ENCODE results near the gene PDE11A.
A peak's percentile ranks its signal among the peaks of the same experiment; 100 is the strongest.

PDE11A gene

GRCh38 chr2:177639262-177639914 lies 433.2 kb downstream of the PDE11A start:
- Mint-ChIP-seq H3K36me3 (peaks cover 3% of the 10 kb centered on the region), H3K27ac (no peak overlapping the region), H3K9me3 (ENCODE audit: low read depth) (no peaks in the 10 kb centered on the region), H3K4me1 (ENCODE audit: low read depth) (no peaks in the 10 kb centered on the region), H3K27me3 (peaks cover 7% of the 10 kb centered on the region), H3K4me3 (no peak overlapping the region)

GRCh38 chr2:177638507-177638906 lies 434.1 kb downstream of the PDE11A start:
- H3K27ac Mint-ChIP-seq, result no peak overlapping the region

GRCh38 chr2:177636672-177637071 lies 435.9 kb downstream of the PDE11A start:
- Mint-ChIP-seq H3K9me3 (ENCODE audit: low read depth) (no peaks in the 10 kb centered on the region), H3K27me3 (peaks cover 6% of the 10 kb centered on the region), H3K27ac (no peak overlapping the region)

More at GRCh38 chr2:177638507-177638906, 434.1 kb downstream of the PDE11A start:
- Mint-ChIP-seq H3K4me1 (ENCODE audit: low read depth) (no peaks in the 10 kb centered on the region), H3K27me3 (peaks cover 7% of the 10 kb centered on the region), H3K36me3 (peaks cover 3% of the 10 kb centered on the region), H3K4me3 (no peak overlapping the region), H3K9me3 (ENCODE audit: low read depth) (no peaks in the 10 kb centered on the region)

GRCh38 chr2:177635696-177636095 lies 436.9 kb downstream of the PDE11A start:
- no peaks in the 10 kb centered on the region for H3K9me3 Mint-ChIP-seq (ENCODE audit: low read depth)
- H3K36me3 Mint-ChIP-seq, result no peaks in the 10 kb centered on the region
- H3K27ac Mint-ChIP-seq, result no peak overlapping the region
- peaks cover 4% of the 10 kb centered on the region for H3K27me3 Mint-ChIP-seq
- H3K4me3 Mint-ChIP-seq, result no peak overlapping the region
- H3K4me1 Mint-ChIP-seq (ENCODE audit: low read depth), result no peaks in the 10 kb centered on the region

More at GRCh38 chr2:177636672-177637071, 435.9 kb downstream of the PDE11A start:
- Mint-ChIP-seq H3K36me3 (peaks cover 3% of the 10 kb centered on the region), H3K4me1 (ENCODE audit: low read depth) (no peaks in the 10 kb centered on the region), H3K4me3 (no peak overlapping the region)

- Mint-ChIP-seq H3K9me3 (ENCODE audit: low read depth) (no peaks in the 10 kb centered on the region), H3K36me3 (no peaks in the 10 kb centered on the region), H3K27me3 (peaks cover 3% of the 10 kb centered on the region), H3K4me1 (ENCODE audit: low read depth) (no peaks in the 10 kb centered on the region), H3K27ac (no peak overlapping the region), H3K4me3 (peak overlapping the region; percentile 24)
These were observed 438.7 kb downstream of the PDE11A start for GRCh38 chr2:177633910-177634294.

GRCh38 chr2:177633111-177633510 lies 439.5 kb downstream of the PDE11A start:
- H3K27ac Mint-ChIP-seq, result no peak overlapping the region
- no peaks in the 10 kb centered on the region for H3K36me3 Mint-ChIP-seq
- H3K4me3 Mint-ChIP-seq, result no peak overlapping the region
- H3K9me3 Mint-ChIP-seq (ENCODE audit: low read depth), result no peaks in the 10 kb centered on the region
- peaks cover 6% of the 10 kb centered on the region for H3K27me3 Mint-ChIP-seq
- H3K4me1 Mint-ChIP-seq (ENCODE audit: low read depth), result no peaks in the 10 kb centered on the region

- Mint-ChIP-seq H3K9me3 (ENCODE audit: low read depth) (no peaks in the 10 kb centered on the region), H3K27ac (no peak overlapping the region), H3K4me1 (ENCODE audit: low read depth) (no peaks in the 10 kb centered on the region), H3K27me3 (peaks cover 7% of the 10 kb centered on the region), H3K4me3 (no peak overlapping the region), H3K36me3 (peaks cover under 1% of the 10 kb centered on the region)
These were observed 440.9 kb downstream of the PDE11A start for GRCh38 chr2:177631680-177632079.

- no peaks in the 10 kb centered on the region for H3K4me1 Mint-ChIP-seq (ENCODE audit: low read depth)
- no peak overlapping the region for H3K27ac Mint-ChIP-seq
- H3K9me3 Mint-ChIP-seq (ENCODE audit: low read depth), result no peaks in the 10 kb centered on the region
- peaks cover 2% of the 10 kb centered on the region for H3K36me3 Mint-ChIP-seq
- peaks cover 9% of the 10 kb centered on the region for H3K27me3 Mint-ChIP-seq
- no peak overlapping the region for H3K4me3 Mint-ChIP-seq
These were observed 443.1 kb downstream of the PDE11A start for GRCh38 chr2:177629357-177630024.

- H3K4me1 Mint-ChIP-seq (ENCODE audit: low read depth), result no peaks in the 10 kb centered on the region
- H3K27me3 Mint-ChIP-seq, result peaks cover 9% of the 10 kb centered on the region
- H3K9me3 Mint-ChIP-seq (ENCODE audit: low read depth), result no peaks in the 10 kb centered on the region
- H3K27ac Mint-ChIP-seq, result no peak overlapping the region
- peaks cover 2% of the 10 kb centered on the region for H3K36me3 Mint-ChIP-seq
- H3K4me3 Mint-ChIP-seq, result no peak overlapping the region
These were observed 443.7 kb downstream of the PDE11A start for GRCh38 chr2:177628831-177629230.

GRCh38 chr2:177625744-177626650 lies 446.6 kb downstream of the PDE11A start:
- Mint-ChIP-seq H3K9me3 (ENCODE audit: low read depth) (no peaks in the 10 kb centered on the region), H3K27me3 (peaks cover 10% of the 10 kb centered on the region), H3K27ac (no peak overlapping the region), H3K36me3 (peaks cover 2% of the 10 kb centered on the region), H3K4me1 (ENCODE audit: low read depth) (no peaks in the 10 kb centered on the region), H3K4me3 (no peak overlapping the region)

- Mint-ChIP-seq H3K27me3 (peaks cover 4% of the 10 kb centered on the region), H3K4me1 (ENCODE audit: low read depth) (peaks cover 7% of the 10 kb centered on the region), H3K36me3 (peaks cover 2% of the 10 kb centered on the region), H3K4me3 (no peak overlapping the region), H3K27ac (no peak overlapping the region), H3K9me3 (ENCODE audit: low read depth) (no peaks in the 10 kb centered on the region)
These were observed 450.1 kb downstream of the PDE11A start for GRCh38 chr2:177622521-177622920.

GRCh38 chr2:177619986-177620385 lies 452.6 kb downstream of the PDE11A start:
- H3K36me3 Mint-ChIP-seq, result peaks cover 3% of the 10 kb centered on the region
- H3K27ac Mint-ChIP-seq, result no peak overlapping the region
- H3K9me3 Mint-ChIP-seq (ENCODE audit: low read depth), result peaks cover 7% of the 10 kb centered on the region
- H3K27me3 Mint-ChIP-seq, result peaks cover 3% of the 10 kb centered on the region
- peak overlapping the region; percentile 17 for H3K4me3 Mint-ChIP-seq
- peaks cover 7% of the 10 kb centered on the region for H3K4me1 Mint-ChIP-seq (ENCODE audit: low read depth)

- peak overlapping the region; percentile 96 for H3K4me3 Mint-ChIP-seq
- peak overlapping the region; percentile 99 for H3K27ac Mint-ChIP-seq
- H3K36me3 Mint-ChIP-seq, result peaks cover 5% of the 10 kb centered on the region
- peaks cover 3% of the 10 kb centered on the region for H3K27me3 Mint-ChIP-seq
- H3K4me1 Mint-ChIP-seq (ENCODE audit: low read depth), result peaks cover 7% of the 10 kb centered on the region
- peaks cover 7% of the 10 kb centered on the region for H3K9me3 Mint-ChIP-seq (ENCODE audit: low read depth)
These were observed 453.1 kb downstream of the PDE11A start for GRCh38 chr2:177619461-177619860.

- Mint-ChIP-seq H3K4me1 (ENCODE audit: low read depth) (peaks cover 7% of the 10 kb centered on the region), H3K36me3 (peaks cover 5% of the 10 kb centered on the region), H3K9me3 (ENCODE audit: low read depth) (peaks cover 7% of the 10 kb centered on the region), H3K27me3 (peaks cover 3% of the 10 kb centered on the region), H3K4me3 (peak overlapping the region; percentile 96), H3K27ac (peak overlapping the region; percentile 99)
These were observed 454.0 kb downstream of the PDE11A start for GRCh38 chr2:177618255-177619253.
